DOHH2 (cell line): ENCODE data around the gene FAP.

Experiments used
- H3F3A ChIP-seq: fragments of 200-600 bp; sonication (generic), shearing (Covaris generic); 2 replicates; pipeline ENCODE4 v1.6.0; 2016; ENCODE audit warnings: antibody characterized with exemption, mild to moderate bottlenecking; ENCODE audit not compliant: control insufficient read depth, insufficient read depth
- H3K27ac ChIP-seq: fragments of 200-600 bp; sonication (generic); 2 replicates; pipeline ENCODE4 v1.5.1; 2014; ENCODE audit warnings: low read depth, mild to moderate bottlenecking, low read length, moderate library complexity
- H3K27me3 ChIP-seq: fragments of 200-600 bp; sonication (generic); 2 replicates; pipeline ENCODE4 v1.6.1; 2014; ENCODE audit warnings: mild to moderate bottlenecking, low read length, mixed read lengths; ENCODE audit not compliant: control insufficient read depth
- H3K36me3 ChIP-seq: fragments of 200-600 bp; sonication (generic); 2 replicates; pipeline ENCODE4 v1.6.1; 2014; ENCODE audit warnings: mild to moderate bottlenecking, low read length, moderate library complexity, mixed read lengths; ENCODE audit not compliant: control insufficient read depth
- H3K4me1 ChIP-seq: fragments of 200-600 bp; sonication (generic); 2 replicates; pipeline ENCODE4 v1.6.1; 2014; ENCODE audit warnings: mild to moderate bottlenecking, low read length, mixed read lengths; ENCODE audit not compliant: control insufficient read depth
- H3K4me2 ChIP-seq: fragments of 200-600 bp; sonication (generic); 2 replicates; pipeline ENCODE4 v1.6.0; 2014; ENCODE audit warnings: mild to moderate bottlenecking, low read length, moderate library complexity
- H3K4me3 ChIP-seq: fragments of 200-600 bp; sonication (generic); 2 replicates; pipeline ENCODE4 v1.5.1; 2014; ENCODE audit warnings: mild to moderate bottlenecking, low read length, mixed read lengths
- H3K79me2 ChIP-seq: fragments of 200-600 bp; sonication (generic); 2 replicates; pipeline ENCODE4 v1.6.1; 2014; ENCODE audit warnings: mild to moderate bottlenecking, low read length, mixed read lengths; ENCODE audit not compliant: control insufficient read depth
- H3K9me2 ChIP-seq: fragments of 200-600 bp; sonication (generic); replicated peaks from 2 replicates; pipeline ENCODE4 v1.6.1; 2014; ENCODE audit warnings: mild to moderate bottlenecking, low read length, mixed read lengths; ENCODE audit not compliant: control insufficient read depth
- H3K9me3 ChIP-seq: fragments of 200-600 bp; sonication (generic); 2 replicates; pipeline ENCODE4 v1.6.1; 2014; ENCODE audit warnings: antibody characterized with exemption, low read length, mixed read lengths; ENCODE audit not compliant: control insufficient read depth, insufficient read depth
- H4K20me1 ChIP-seq: fragments of 200-600 bp; sonication (generic); 2 replicates; pipeline ENCODE4 v1.6.0; 2014; ENCODE audit warnings: low read depth, mild to moderate bottlenecking, antibody characterized with exemption, low read length, moderate library complexity; ENCODE audit not compliant: control insufficient read depth, insufficient read depth
- CTCF ChIP-seq: fragments of 200-600 bp; sonication (generic); IDR thresholded peaks from one replicate; pipeline ENCODE4 v1.5.1; 2014; ENCODE audit warnings: antibody characterized with exemption, mild to moderate bottlenecking, low read depth, low read length; ENCODE audit not compliant: poor library complexity, severe bottlenecking
- EZH2phosphoT487 ChIP-seq: fragments of 200-600 bp; sonication (generic); IDR thresholded peaks from 2 replicates; pipeline ENCODE4 v1.6.1; 2017; ENCODE audit warnings: borderline replicate concordance, mild to moderate bottlenecking, antibody characterized with exemption, low read length, moderate library complexity, mixed read lengths

FAP gene

GRCh38 chr2:162266460-162266760 is 23.2 kb upstream of the FAP start:
- no peaks in the 10 kb centered on the region for H3K79me2 ChIP-seq
- no peak overlapping the region for H3K27ac ChIP-seq
- H3K27me3 ChIP-seq = no peaks in the 10 kb centered on the region
- H3K36me3 ChIP-seq = no peaks in the 10 kb centered on the region
- H3K4me1 ChIP-seq = no peaks in the 10 kb centered on the region
- no peak overlapping the region for H3K4me2 ChIP-seq
- no peaks in the 10 kb centered on the region for H4K20me1 ChIP-seq
- no peaks in the 10 kb centered on the region for H3K9me3 ChIP-seq
- H3K9me2 ChIP-seq = no peaks in the 10 kb centered on the region
- TF ChIP-seq CTCF (no peak), EZH2phosphoT487 (no peak)
- H3F3A ChIP-seq = no peaks in the 10 kb centered on the region
- H3K4me3 ChIP-seq = no peak overlapping the region

GRCh38 chr2:162265666-162266459 is 22.6 kb upstream of the FAP start:
- H3K4me3 ChIP-seq = no peak overlapping the region
- H3F3A ChIP-seq = no peaks in the 10 kb centered on the region
- no peaks in the 10 kb centered on the region for H3K4me1 ChIP-seq
- no peaks in the 10 kb centered on the region for H3K27me3 ChIP-seq
- no peaks in the 10 kb centered on the region for H3K36me3 ChIP-seq
- no peak overlapping the region for H3K4me2 ChIP-seq
- H3K9me2 ChIP-seq = no peaks in the 10 kb centered on the region
- no peaks in the 10 kb centered on the region for H4K20me1 ChIP-seq
- no peaks in the 10 kb centered on the region for H3K79me2 ChIP-seq
- H3K9me3 ChIP-seq = no peaks in the 10 kb centered on the region
- TF ChIP-seq CTCF (no peak), EZH2phosphoT487 (no peak)
- no peak overlapping the region for H3K27ac ChIP-seq

- Histone ChIP-seq H3K27ac (no peak overlapping the region), H3K79me2 (no peaks in the 10 kb centered on the region), H3K4me3 (no peak overlapping the region), H3K9me3 (no peaks in the 10 kb centered on the region), H3F3A (no peaks in the 10 kb centered on the region), H3K4me2 (no peak overlapping the region), H3K9me2 (no peaks in the 10 kb centered on the region), H4K20me1 (no peaks in the 10 kb centered on the region), H3K36me3 (no peaks in the 10 kb centered on the region), H3K27me3 (no peaks in the 10 kb centered on the region), H3K4me1 (no peaks in the 10 kb centered on the region)
- no peak for TF ChIP-seq CTCF
- no peak for TF ChIP-seq EZH2phosphoT487
Measured at GRCh38 chr2:162261032-162261945, 18.0 kb upstream of the FAP start.
